Mesenchymal stem cell (in vitro differentiated cells and primary cell): ENCODE results near the gene PLEKHG5.
A peak's percentile ranks its signal among the peaks of the same experiment; 100 is the strongest.

Experiments
- DNase-seq: peaks from one replicate; pipeline ENCODE4 v3.0.0-alpha.2; 2013
- H2AFZ ChIP-seq: one replicate; pipeline ENCODE4 v1.6.1; 2013; ENCODE audit warnings: low read depth, mild to moderate bottlenecking, control low read depth, inconsistent platforms, low read length, moderate library complexity
- H2AK5ac ChIP-seq: 2 replicates; pipeline ENCODE4 v1.6.1; 2013; ENCODE audit warnings: low read length, moderate library complexity, mild to moderate bottlenecking, inconsistent platforms; ENCODE audit not compliant: severe bottlenecking
- H2BK120ac ChIP-seq: one replicate; pipeline ENCODE4 v1.6.1; 2013; ENCODE audit warnings: low read depth, mild to moderate bottlenecking, inconsistent platforms, low read length, moderate library complexity
- H2BK12ac ChIP-seq, 2 experiments: one replicate each; pipeline ENCODE4 v1.6.1; 2013; ENCODE audit warnings: inconsistent platforms in 2 of 2, low read length in 2 of 2, mild to moderate bottlenecking in 2 of 2, moderate library complexity in 2 of 2, control low read depth in 1 of 2
- H2BK15ac ChIP-seq: one replicate; pipeline ENCODE4 v1.6.1; 2013; ENCODE audit warnings: mild to moderate bottlenecking, low read depth, inconsistent platforms; ENCODE audit not compliant: poor library complexity, severe bottlenecking
- H2BK5ac ChIP-seq: 2 replicates; pipeline ENCODE4 v1.6.1; 2013; ENCODE audit warnings: low read depth, mild to moderate bottlenecking, low read length, control low read depth, inconsistent platforms; ENCODE audit not compliant: poor library complexity, severe bottlenecking
- H3K14ac ChIP-seq, 2 experiments: one replicate each; pipeline ENCODE4 v1.6.1; 2013; ENCODE audit warnings: inconsistent platforms in 2 of 2, low read length in 2 of 2, control low read depth in 1 of 2, mild to moderate bottlenecking in 1 of 2, moderate library complexity in 1 of 2
- H3K18ac ChIP-seq, 2 experiments: one replicate each; pipeline ENCODE4 v1.6.1; 2013; ENCODE audit warnings: inconsistent platforms in 2 of 2, low read length in 2 of 2, control low read depth in 1 of 2, low read depth in 1 of 2, mild to moderate bottlenecking in 1 of 2
- H3K23ac ChIP-seq, 2 experiments: one replicate each; pipeline ENCODE4 v1.6.1; 2013; ENCODE audit warnings: inconsistent platforms in 2 of 2, low read length in 2 of 2, mild to moderate bottlenecking in 2 of 2, moderate library complexity in 2 of 2, control low read depth in 1 of 2
- H3K27ac ChIP-seq: 2 replicates; pipeline ENCODE4 v1.5.1; 2013; ENCODE audit warnings: mild to moderate bottlenecking, moderate library complexity, low read length, control low read depth, inconsistent platforms; ENCODE audit not compliant: poor library complexity, severe bottlenecking
- H3K27me3 ChIP-seq, 2 experiments: 2 replicates each; pipeline versions ENCODE4 v1.6.1 to v1.7.0; 2013; ENCODE audit warnings: low read length in 2 of 2, mild to moderate bottlenecking in 2 of 2, moderate library complexity in 2 of 2, control low read depth in 1 of 2, inconsistent platforms in 1 of 2; ENCODE audit not compliant: control insufficient read depth in 1 of 2, insufficient read depth in 1 of 2
- H3K36me3 ChIP-seq, 2 experiments: 2 replicates each; pipeline versions ENCODE4 v1.6.1 to v1.7.0; 2013; ENCODE audit warnings: low read length in 2 of 2, control low read depth in 1 of 2, inconsistent platforms in 1 of 2, low read depth in 1 of 2, mild to moderate bottlenecking in 1 of 2; ENCODE audit not compliant: insufficient read depth in 2 of 2, control insufficient read depth in 1 of 2
- H3K4ac ChIP-seq, 2 experiments: one replicate each; pipeline ENCODE4 v1.6.1; 2013; ENCODE audit warnings: inconsistent platforms in 2 of 2, low read length in 2 of 2, mild to moderate bottlenecking in 2 of 2, moderate library complexity in 2 of 2, control low read depth in 1 of 2, low read depth in 1 of 2
- H3K4me1 ChIP-seq: 2 replicates; pipeline ENCODE4 v1.6.1; 2013; ENCODE audit warnings: low read depth, low read length, control low read depth; ENCODE audit not compliant: control insufficient read depth, insufficient read depth
- H3K4me2 ChIP-seq: 2 replicates; pipeline ENCODE4 v1.6.1; 2013; ENCODE audit warnings: low read length, mild to moderate bottlenecking, inconsistent platforms; ENCODE audit not compliant: poor library complexity, severe bottlenecking
- H3K4me3 ChIP-seq, 2 experiments: 2 replicates each; pipeline versions ENCODE4 v1.5.1 to v1.7.0; 2013; ENCODE audit warnings: low read length in 2 of 2, mild to moderate bottlenecking in 2 of 2, control low read depth in 1 of 2, low read depth in 1 of 2; ENCODE audit not compliant: insufficient read depth in 1 of 2
- H3K79me1 ChIP-seq: replicated peaks from 2 replicates; pipeline ENCODE4 v1.6.1; 2013; ENCODE audit warnings: mild to moderate bottlenecking, control low read depth, low read length, inconsistent platforms; ENCODE audit not compliant: poor library complexity, severe bottlenecking
- H3K9ac ChIP-seq: 2 replicates; pipeline ENCODE4 v1.7.0; 2013; ENCODE audit warnings: mild to moderate bottlenecking, low read length, moderate library complexity
- H3K9me3 ChIP-seq: 2 replicates; pipeline ENCODE4 v1.7.0; 2013; ENCODE audit warnings: mild to moderate bottlenecking, low read length; ENCODE audit not compliant: control insufficient read depth
- H4K8ac ChIP-seq: one replicate; pipeline ENCODE4 v1.6.1; 2013; ENCODE audit warnings: inconsistent platforms, mild to moderate bottlenecking, low read length, moderate library complexity
- H4K91ac ChIP-seq: one replicate; pipeline ENCODE4 v1.6.1; 2013; ENCODE audit warnings: mild to moderate bottlenecking, low read length, inconsistent platforms
- WGBS: methylation state at CpG from one replicate; pipeline ENCODE4 v1.1.7; 2013; ENCODE audit warnings: mixed read lengths; 5-methylcytosine and 5-hydroxymethylcytosine counted together

The PLEKHG5 gene

DNA sequence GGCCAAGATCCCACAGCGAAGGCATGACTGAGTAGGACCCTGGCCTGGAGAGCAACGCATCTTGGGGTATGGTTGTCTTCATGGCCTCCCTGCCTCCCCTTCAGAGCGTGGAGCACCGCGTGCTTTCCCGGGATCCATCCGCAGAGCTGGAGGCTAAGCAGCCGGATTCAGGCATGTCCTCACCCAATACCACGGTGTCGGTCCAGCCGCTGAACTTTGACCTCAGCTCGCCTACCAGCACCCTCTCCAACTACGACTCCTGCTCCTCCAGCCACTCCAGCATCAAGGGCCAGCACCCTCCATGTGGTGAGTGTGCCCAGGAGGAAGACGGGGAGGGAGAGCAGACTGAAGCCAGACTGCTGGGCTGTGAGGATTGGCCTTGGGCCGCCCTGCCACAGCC, 47.1 kb downstream of the PLEKHG5 start:
- Histone ChIP-seq H3K9ac (no peak overlapping the region), H3K36me3 (no peaks in the 10 kb centered on the region), H3K79me1 (no peaks in the 10 kb centered on the region), H3K4me3 (no peak overlapping the region), H2BK120ac (no peak overlapping the region), H2BK5ac (no peak overlapping the region), H3K18ac (no peak overlapping the region), H3K27me3 (peaks cover 50 to 69% of the 10 kb centered on the region in 2 experiments), H4K8ac (no peak overlapping the region), H4K91ac (no peak overlapping the region), H2AFZ (no peak overlapping the region), H3K4me2 (no peak overlapping the region), H2BK12ac (no peak overlapping the region), H3K14ac (no peak overlapping the region), H3K4ac (no peak overlapping the region), H3K4me1 (peaks cover 35% of the 10 kb centered on the region), H3K9me3 (no peaks in the 10 kb centered on the region), H2AK5ac (no peak overlapping the region), H3K23ac (no peak overlapping the region), H2BK15ac (no peak overlapping the region), H3K27ac (no peak overlapping the region)
- no peak for DNase-seq
- 98% methylated on average over 11 of the region's 15 CpGs for WGBS

DNA sequence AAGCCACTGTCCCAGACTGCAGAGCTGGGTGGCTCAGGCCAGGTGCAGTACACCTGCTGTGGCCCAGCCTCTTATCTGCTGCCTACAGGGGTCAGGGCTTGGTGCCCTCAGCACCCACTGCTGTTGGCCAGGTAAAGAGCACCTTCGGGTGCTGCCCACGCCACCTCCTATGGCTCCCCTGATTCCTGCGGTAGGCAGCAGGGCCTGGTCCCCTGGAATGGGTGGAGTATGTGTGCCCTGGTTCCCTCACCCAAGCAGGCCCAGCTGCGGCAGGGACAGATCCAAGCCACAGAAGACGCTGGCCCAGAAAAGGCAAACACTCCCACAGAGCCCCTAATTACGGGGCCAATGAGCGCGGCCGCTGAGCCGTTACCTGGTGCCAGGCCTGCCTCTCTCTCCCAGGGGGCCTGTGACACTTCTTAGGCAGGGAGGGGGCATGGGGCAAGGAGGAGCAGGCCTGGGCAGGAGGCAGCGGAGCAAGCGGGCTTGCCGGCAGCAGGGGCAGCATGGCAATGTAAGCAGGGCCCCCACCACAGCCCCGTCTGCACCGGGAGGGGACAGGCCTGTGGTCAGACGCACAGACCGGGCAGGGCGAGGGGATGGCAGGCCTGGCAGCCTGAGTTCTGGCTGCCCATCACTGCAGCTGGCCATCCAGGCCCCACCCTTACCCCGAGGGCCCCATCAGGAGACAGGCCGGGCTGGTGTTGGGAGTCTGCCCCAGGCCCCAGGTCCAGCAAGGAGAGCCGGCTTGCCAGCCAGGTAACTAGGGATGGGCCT, 47.9 kb downstream of the PLEKHG5 start:
- H2BK12ac ChIP-seq: no peak overlapping the region
- H4K8ac ChIP-seq: no peak overlapping the region
- H2AK5ac ChIP-seq: no peak overlapping the region
- H3K36me3 ChIP-seq: no peaks in the 10 kb centered on the region
- H3K27ac ChIP-seq: no peak overlapping the region
- no peak for DNase-seq
- no peak overlapping the region for H3K4ac ChIP-seq
- H3K18ac ChIP-seq: no peak overlapping the region
- H3K23ac ChIP-seq: no peak overlapping the region
- peak overlapping the region; percentile 15 for H4K91ac ChIP-seq
- no peak overlapping the region for H3K9ac ChIP-seq
- no peaks in the 10 kb centered on the region for H3K9me3 ChIP-seq
- H2BK5ac ChIP-seq: no peak overlapping the region
- H3K27me3 ChIP-seq: peaks cover 45 to 64% of the 10 kb centered on the region in 2 experiments
- WGBS: 87% methylated on average over 20 of the region's 21 CpGs
- no peak overlapping the region for H3K4me2 ChIP-seq
- H3K14ac ChIP-seq: no peak overlapping the region
- H2BK120ac ChIP-seq: no peak overlapping the region
- no peak overlapping the region for H3K4me3 ChIP-seq
- H2AFZ ChIP-seq: no peak overlapping the region
- H3K79me1 ChIP-seq: no peaks in the 10 kb centered on the region
- H3K4me1 ChIP-seq: peaks cover 30% of the 10 kb centered on the region
- no peak overlapping the region for H2BK15ac ChIP-seq

DNA sequence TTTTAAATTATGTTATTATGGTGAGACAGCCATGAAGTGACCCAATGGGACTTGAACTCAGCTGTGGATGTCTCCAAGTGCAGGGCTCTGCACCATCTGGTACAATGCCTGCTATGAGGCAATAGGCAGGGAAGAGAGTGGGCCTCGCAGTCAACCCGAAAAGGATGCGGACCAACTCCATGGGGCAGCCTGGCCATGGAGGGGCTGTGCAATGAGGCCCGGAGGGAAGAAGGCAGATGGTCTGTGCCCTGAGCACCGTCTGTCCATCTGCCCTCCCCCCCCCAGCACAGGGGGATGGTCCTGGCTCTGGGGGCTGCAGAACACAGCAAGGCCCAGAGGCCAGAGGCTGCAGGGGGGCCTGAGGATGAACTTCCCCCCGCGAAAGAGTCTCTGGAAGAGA, 49.9 kb downstream of the PLEKHG5 start:
- no peak overlapping the region for H4K8ac ChIP-seq
- no peak overlapping the region for H3K14ac ChIP-seq
- H2BK120ac ChIP-seq: no peak overlapping the region
- no peaks in the 10 kb centered on the region for H3K79me1 ChIP-seq
- no peak overlapping the region for H2BK5ac ChIP-seq
- H4K91ac ChIP-seq: no peak overlapping the region
- H2BK15ac ChIP-seq: no peak overlapping the region
- no peak overlapping the region for H3K9ac ChIP-seq
- H3K4me1 ChIP-seq: peaks cover 22% of the 10 kb centered on the region
- H2AFZ ChIP-seq: no peak overlapping the region
- H3K9me3 ChIP-seq: no peaks in the 10 kb centered on the region
- H3K23ac ChIP-seq: no peak overlapping the region
- H2BK12ac ChIP-seq: no peak overlapping the region
- no peak overlapping the region for H3K4me3 ChIP-seq
- H3K4ac ChIP-seq: no peak overlapping the region
- H3K27me3 ChIP-seq: peaks cover 32 to 60% of the 10 kb centered on the region in 2 experiments
- WGBS: 88% methylated on average over 5 of the region's 7 CpGs
- H2AK5ac ChIP-seq: no peak overlapping the region
- H3K18ac ChIP-seq: no peak overlapping the region
- no peaks in the 10 kb centered on the region for H3K36me3 ChIP-seq
- DNase-seq: no peak
- no peak overlapping the region for H3K27ac ChIP-seq
- no peak overlapping the region for H3K4me2 ChIP-seq

DNA sequence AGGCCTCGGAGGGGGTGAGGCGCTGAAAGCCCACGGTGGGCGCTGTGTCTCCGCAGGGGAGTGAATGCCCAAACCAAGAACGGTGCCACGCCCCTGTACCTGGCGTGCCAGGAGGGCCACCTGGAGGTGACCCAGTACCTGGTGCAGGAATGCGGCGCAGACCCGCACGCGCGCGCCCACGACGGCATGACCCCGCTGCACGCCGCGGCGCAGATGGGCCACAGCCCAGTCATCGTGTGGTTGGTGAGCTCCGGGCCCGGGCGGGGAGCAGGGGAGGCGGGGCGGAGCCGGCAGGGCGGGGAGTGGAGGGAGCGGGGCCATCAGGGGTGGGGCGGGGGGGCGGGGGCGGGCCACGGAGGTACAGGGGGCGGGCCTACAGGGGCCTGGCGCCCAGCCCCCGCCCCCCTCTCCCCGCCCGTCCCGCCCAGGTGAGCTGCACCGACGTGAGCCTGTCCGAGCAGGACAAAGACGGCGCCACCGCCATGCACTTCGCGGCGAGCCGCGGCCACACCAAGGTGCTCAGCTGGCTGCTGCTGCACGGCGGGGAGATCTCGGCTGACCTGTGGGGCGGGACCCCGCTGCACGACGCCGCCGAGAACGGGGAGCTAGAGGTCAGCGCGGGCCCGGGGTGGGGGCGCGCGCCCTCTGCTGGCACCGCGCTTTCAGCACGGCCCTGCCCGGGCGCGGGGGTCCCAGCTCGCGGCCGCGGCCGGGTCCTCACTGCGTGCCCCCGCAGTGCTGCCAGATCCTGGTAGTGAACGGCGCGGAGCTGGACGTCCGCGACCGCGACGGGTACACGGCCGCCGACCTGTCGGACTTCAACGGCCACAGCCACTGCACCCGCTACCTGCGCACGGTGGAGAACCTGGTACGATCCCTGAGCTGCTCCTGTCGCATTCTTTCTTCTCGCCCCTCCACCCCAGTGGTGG, 51.0 kb downstream of the PLEKHG5 start:
- Histone ChIP-seq H3K4ac (no peak overlapping the region), H2BK15ac (no peak overlapping the region), H3K23ac (no peak overlapping the region), H4K91ac (no peak overlapping the region), H3K79me1 (no peaks in the 10 kb centered on the region), H3K4me1 (peaks cover 22% of the 10 kb centered on the region), H2BK120ac (no peak overlapping the region), H2AK5ac (no peak overlapping the region), H3K27me3 (peaks cover 27 to 66% of the 10 kb centered on the region in 2 experiments), H3K9ac (no peak overlapping the region), H2BK5ac (no peak overlapping the region), H3K4me2 (peak overlapping the region; percentile 48), H3K14ac (no peak overlapping the region), H3K27ac (no peak overlapping the region), H3K36me3 (no peaks in the 10 kb centered on the region), H2BK12ac (no peak overlapping the region), H4K8ac (no peak overlapping the region), H3K4me3 (peak overlapping the region in 1 of 2 experiments; percentile 38), H2AFZ (no peak overlapping the region), H3K18ac (no peak overlapping the region), H3K9me3 (no peaks in the 10 kb centered on the region)
- WGBS: 17% methylated on average over 50 of the region's 101 CpGs
- peak; percentile 51 for DNase-seq
